H7 (cell line): ENCODE measurements around the gene SPOCD1. TPM values are rescaled to one million over a fixed set of nuclear protein-coding genes. Genes with fewer than 3 reads are reported as not detected.
A peak's percentile ranks its signal among the peaks of the same experiment; 100 is the strongest.

Source experiments
- DNase-seq: peaks from one replicate; pipeline ENCODE4 v3.0.0; 2012
- H3K27me3 ChIP-seq: 2 replicates; pipeline ENCODE4 v1.6.0; 2011; ENCODE audit warnings: mild to moderate bottlenecking, low read length; ENCODE audit not compliant: control insufficient read depth, insufficient read depth
- H3K36me3 ChIP-seq: replicated peaks from 2 replicates; pipeline ENCODE4 v1.5.1; 2011; ENCODE audit warnings: low read length; ENCODE audit not compliant: control insufficient read depth, insufficient read depth
- H3K4me3 ChIP-seq: 2 replicates; pipeline ENCODE4 v1.5.1; 2011; ENCODE audit warnings: low read depth, mild to moderate bottlenecking, control low read depth, low read length, moderate library complexity; ENCODE audit not compliant: insufficient read depth
- total RNA-seq: library from RNA; depleted of rRNA; stranded (reverse); fragments of >200 nt; shearing (Covaris generic); gene quantifications from 2 replicates; pipeline ENCODE4 v1.2.3, GENCODE V29; 2014

SPOCD1 gene
- total RNA-seq, 1 experiment from 2014 or later, result 1.8 TPM

DNA sequence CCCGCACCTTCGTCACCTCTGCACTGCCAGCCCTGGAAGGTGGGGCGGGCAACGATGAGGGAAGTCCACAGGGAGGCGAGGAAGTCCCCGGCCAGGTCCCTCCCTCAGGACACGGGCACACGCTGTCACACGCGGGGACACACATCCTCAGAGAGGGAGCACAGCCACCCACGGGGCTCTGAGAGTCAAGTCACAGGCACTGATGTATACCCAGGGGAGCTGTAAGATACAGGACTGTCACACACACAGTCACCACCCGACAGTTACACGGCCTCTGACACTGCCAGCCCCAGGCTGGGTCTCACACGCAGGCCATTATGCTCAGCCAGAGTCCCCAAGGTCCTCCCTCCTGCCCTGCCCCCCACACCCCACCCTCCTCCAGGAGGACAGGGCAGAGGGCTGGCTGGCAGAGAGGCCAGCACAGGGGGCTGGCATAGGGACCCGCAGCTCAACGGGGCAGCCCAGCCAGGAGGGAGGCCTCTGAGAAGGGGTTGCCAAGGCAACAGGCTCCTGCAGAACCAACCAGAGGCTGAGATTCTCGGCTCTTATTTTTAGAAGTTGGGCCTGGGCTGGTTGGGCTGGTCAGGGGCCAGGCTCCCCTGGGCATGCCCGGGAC lies 34.0 kb downstream of the SPOCD1 start:
- Histone ChIP-seq H3K27me3 (no peaks in the 10 kb centered on the region), H3K36me3 (no peaks in the 10 kb centered on the region), H3K4me3 (no peak overlapping the region)
- peak; percentile 84 for DNase-seq

DNA sequence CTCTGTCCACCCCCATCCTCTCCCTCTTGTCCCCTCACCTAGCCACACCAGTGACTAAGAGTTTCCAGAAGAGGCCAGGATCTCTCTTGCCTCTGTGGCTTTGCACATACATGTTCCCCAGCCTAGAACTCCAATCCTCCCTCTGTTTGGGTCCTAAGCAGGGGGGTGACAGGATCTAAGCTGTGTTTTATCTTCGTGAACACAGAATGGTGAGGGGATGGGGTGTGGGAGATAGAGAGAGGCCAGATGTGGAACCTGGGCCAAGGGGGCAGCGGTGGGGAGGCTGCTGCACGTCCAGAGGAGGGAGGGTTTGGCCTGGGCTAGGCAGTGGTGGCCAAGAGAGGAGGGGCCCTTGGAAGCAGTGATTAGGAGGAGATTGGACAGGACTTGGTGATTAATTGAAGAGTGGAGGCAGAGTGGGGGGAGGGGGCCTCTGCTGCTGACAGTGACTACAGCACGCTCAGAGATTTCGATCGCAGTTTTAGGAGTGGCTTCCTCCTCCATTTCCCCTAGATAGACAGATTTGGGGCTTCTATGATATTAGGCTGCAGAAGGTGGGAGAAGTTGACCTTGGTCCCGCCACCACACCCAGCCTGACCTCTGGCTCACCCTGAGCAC lies 34.6 kb downstream of the SPOCD1 start:
- DNase-seq, result no peak
- no peaks in the 10 kb centered on the region for H3K27me3 ChIP-seq
- H3K36me3 ChIP-seq, result no peaks in the 10 kb centered on the region
- no peak overlapping the region for H3K4me3 ChIP-seq

- no peak for DNase-seq
- no peaks in the 10 kb centered on the region for H3K36me3 ChIP-seq
- H3K4me3 ChIP-seq, result no peak overlapping the region
- H3K27me3 ChIP-seq, result no peaks in the 10 kb centered on the region
Observed at GRCh38 chr1:31780632-31781031, 35.2 kb downstream of the SPOCD1 start.

DNA sequence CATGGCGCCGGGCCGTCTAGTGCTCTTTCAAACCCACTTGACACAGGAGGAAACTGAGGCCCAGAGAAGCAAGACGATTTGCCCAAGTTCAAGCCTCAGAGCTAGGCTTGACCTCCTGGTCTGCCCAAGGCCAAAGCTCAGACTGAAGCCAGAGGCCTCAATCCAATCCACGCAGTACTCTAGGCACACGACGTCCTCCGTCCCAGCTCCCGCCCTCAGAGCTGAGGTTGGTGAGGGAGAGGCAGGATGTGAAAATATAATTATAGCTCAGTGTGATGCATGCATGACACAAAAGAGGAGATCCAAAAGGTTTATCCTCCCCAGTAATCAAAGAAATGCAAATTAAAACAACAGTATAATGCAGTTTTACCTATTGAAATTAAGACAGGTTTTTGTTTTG lies 36.1 kb downstream of the SPOCD1 start:
- no peak overlapping the region for H3K4me3 ChIP-seq
- DNase-seq, result no peak
- H3K36me3 ChIP-seq, result no peaks in the 10 kb centered on the region
- H3K27me3 ChIP-seq, result no peaks in the 10 kb centered on the region; the same call in 1 of the 2 replicates

- no peaks in the 10 kb centered on the region for H3K36me3 ChIP-seq
- no peak for DNase-seq
- no peak overlapping the region for H3K4me3 ChIP-seq
- peaks cover 5% of the 10 kb centered on the region; the same call in 1 of the 2 replicates for H3K27me3 ChIP-seq
Observed at GRCh38 chr1:31778763-31779488, 36.9 kb downstream of the SPOCD1 start.

- H3K4me3 ChIP-seq, result no peak overlapping the region
- H3K36me3 ChIP-seq, result no peaks in the 10 kb centered on the region
- peaks cover 29% of the 10 kb centered on the region for H3K27me3 ChIP-seq
- no peak for DNase-seq
Observed at GRCh38 chr1:31776516-31776915, 39.3 kb downstream of the SPOCD1 start.

DNA sequence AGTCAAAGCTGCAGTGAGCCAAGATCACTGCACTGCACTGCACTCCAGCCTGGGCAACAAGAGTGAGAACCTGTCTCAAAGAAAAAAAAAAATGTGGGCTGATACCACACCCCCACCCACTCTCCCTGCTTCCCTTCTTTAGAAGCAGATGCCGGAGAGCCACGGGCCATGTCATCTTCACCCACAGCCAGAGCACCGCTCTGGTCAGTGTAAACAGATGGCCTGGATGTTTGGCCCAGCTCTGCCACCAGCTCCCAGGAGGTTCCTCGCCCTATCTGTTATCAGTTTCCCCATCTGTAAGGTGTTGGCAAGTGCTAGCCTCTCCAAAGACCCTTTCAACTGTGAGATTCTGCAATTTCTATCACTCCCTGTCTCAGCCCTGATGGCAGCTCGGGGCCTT lies 39.8 kb downstream of the SPOCD1 start:
- H3K36me3 ChIP-seq, result no peaks in the 10 kb centered on the region
- H3K4me3 ChIP-seq, result no peak overlapping the region
- peaks cover 32% of the 10 kb centered on the region for H3K27me3 ChIP-seq
- DNase-seq, result no peak

- no peak overlapping the region for H3K4me3 ChIP-seq
- peaks cover 34% of the 10 kb centered on the region for H3K27me3 ChIP-seq
- DNase-seq, result no peak
- H3K36me3 ChIP-seq, result no peaks in the 10 kb centered on the region
Observed at GRCh38 chr1:31775210-31775999, 40.4 kb downstream of the SPOCD1 start.

GRCh38 chr1:31774495-31774894 lies 41.3 kb downstream of the SPOCD1 start:
- peaks cover 35% of the 10 kb centered on the region for H3K27me3 ChIP-seq
- H3K36me3 ChIP-seq, result no peaks in the 10 kb centered on the region
- no peak for DNase-seq
- no peak overlapping the region for H3K4me3 ChIP-seq

DNA sequence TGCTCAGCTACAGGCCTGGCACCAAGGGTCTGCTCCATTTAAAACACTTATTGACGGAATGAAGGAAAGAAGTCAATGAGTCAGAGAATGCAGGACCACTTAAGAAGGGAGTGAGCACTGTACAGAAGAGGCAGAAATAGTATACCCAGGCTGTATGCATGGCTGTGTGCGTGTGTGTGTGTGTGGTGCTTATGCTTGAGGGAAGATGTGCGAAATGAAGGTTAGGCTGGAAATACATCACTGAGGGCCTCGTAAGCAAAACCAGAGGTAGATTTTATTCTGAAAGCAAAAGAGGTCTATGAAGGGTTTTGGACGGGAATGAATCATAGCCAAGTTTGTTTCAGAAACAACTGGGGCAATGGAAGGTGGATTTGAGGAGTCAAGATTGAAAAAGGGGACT lies 42.0 kb downstream of the SPOCD1 start:
- Histone ChIP-seq H3K4me3 (no peak overlapping the region), H3K36me3 (no peaks in the 10 kb centered on the region), H3K27me3 (peaks cover 35% of the 10 kb centered on the region)
- DNase-seq, result no peak

- H3K36me3 ChIP-seq, result no peaks in the 10 kb centered on the region
- peak; percentile 80 for DNase-seq
- peaks cover 35% of the 10 kb centered on the region for H3K27me3 ChIP-seq
- H3K4me3 ChIP-seq, result peak overlapping the region; percentile 37; the same call in 1 of the 2 replicates
Observed at GRCh38 chr1:31772669-31773248, 43.1 kb downstream of the SPOCD1 start.

DNA sequence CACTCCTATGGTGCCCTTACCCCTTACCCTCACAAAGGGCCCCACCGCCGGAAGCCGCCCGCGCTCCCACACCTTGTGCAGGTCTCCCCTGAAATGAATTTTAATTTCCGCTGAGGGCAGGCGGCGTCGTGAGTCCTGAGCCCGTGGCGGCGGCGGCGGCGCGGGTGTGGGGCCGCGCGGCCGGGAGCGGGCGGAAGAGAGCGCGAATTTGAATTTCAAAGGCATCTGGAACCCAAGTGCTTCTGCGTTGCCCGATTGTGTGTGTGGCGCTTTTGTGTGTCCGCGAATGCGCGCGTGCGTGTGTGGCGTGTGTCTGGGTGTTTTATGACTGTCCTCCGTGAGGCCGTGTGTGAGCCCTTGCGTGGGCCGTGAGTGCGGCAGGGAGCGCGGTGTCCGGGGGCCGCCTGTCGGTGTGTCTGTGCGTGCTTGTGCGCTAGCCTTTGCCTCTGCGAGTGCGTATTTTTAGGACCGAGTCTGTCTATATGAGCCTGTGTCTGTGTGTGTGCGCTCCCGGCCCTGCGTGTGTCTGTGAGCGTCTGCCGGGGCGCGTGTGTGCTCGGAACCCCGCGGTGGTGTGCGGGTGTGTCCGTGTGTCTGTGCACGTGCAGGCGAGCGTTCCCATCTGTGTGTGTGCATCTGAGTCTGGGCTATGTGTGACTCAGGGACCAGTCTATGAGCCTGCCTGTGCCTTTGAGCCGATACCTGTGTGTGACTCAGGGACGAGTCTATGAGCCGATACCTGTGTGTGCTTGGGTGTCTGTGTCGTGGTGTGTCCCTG lies 43.7 kb downstream of the SPOCD1 start:
- H3K27me3 ChIP-seq, result peaks cover 35% of the 10 kb centered on the region
- peak overlapping the region; percentile 37 for H3K4me3 ChIP-seq
- H3K36me3 ChIP-seq, result no peaks in the 10 kb centered on the region
- DNase-seq, result peak; percentile 75

GRCh38 chr1:31769720-31770390 lies 46.0 kb downstream of the SPOCD1 start:
- H3K36me3 ChIP-seq, result no peaks in the 10 kb centered on the region
- H3K4me3 ChIP-seq, result no peak overlapping the region
- DNase-seq, result no peak
- H3K27me3 ChIP-seq, result peaks cover 37% of the 10 kb centered on the region
